GM21367 (cell line): ENCODE measurements around the gene ALPP.
"Not testable (repeated sequence)": the region's sequence is repeated elsewhere in the genome, so short reads cannot be mapped to it uniquely, and the experiment has no call there.

Source experiments
- ATAC-seq: cut with Tn5 transposase; IDR thresholded peaks from one replicate; pipeline ENCODE4 v1.9.1; 2021; ENCODE audit not compliant: unreplicated experiment

ALPP gene

GRCh38 chr2:232400256-232401015 lies 21.9 kb downstream of the ALPP start:
- no peak for ATAC-seq

DNA sequence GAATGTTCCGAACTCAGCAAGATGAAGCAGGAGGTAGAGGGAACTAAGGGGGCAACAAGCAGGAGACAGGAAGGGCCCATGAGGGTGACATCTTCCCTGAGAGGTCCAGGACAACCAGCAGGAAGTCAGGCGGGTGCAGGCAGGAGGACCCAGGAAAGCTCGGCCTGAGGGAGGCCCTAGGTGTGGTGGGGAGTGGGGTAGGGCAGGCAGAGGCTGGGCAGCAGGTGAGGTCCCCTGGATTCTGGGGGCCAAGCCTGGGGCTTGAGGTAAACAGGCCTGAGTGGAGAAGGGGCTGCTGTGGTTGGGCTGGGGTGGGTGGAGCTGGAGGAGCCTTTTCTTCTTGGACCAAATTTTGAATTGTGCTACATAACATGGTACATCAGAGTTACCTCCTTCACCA lies 24.0 kb downstream of the ALPP start:
- ATAC-seq: no peak

DNA sequence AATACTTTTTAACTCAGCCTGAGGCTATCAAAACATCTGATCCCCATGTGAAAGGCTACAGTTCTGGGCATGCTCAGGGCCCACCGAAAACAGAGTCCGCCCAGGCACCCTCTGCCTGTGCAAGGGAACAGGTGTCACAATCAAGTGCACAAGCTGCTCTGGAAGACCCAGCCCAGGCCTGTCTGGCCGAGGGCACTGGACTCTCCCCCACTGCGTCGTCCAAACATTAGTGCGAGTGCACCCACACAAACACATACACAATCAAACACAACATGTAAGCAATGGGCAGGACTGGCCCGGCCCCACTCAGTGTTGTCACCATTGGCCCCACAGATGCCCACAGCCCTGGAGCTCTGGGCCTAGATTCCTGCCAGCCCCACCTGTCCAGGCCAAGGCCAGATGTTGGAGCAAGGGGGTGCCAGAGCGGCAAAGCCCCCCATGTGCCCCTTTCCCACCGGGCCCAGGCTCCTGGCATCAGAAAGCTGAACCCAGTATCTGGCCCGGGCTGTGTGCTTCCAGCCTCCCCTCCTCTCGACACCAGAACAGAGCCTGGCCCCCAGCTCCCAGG lies 27.5 kb downstream of the ALPP start:
- ATAC-seq: no peak

GRCh38 chr2:232406556-232407310 lies 28.2 kb downstream of the ALPP start, which contains the start of gene ALPG:
Gene ALPG, plus strand, starts transcription at chr2:232406844. Its CDS starts 51 bp downstream, at chr2:232406895.
- no peak for ATAC-seq

GRCh38 chr2:232407428-232408150 lies 29.0 kb downstream of the ALPP start:
- not testable (repeated sequence) for ATAC-seq

GRCh38 chr2:232408269-232408668 lies 29.7 kb downstream of the ALPP start:
- not testable (repeated sequence) for ATAC-seq

DNA sequence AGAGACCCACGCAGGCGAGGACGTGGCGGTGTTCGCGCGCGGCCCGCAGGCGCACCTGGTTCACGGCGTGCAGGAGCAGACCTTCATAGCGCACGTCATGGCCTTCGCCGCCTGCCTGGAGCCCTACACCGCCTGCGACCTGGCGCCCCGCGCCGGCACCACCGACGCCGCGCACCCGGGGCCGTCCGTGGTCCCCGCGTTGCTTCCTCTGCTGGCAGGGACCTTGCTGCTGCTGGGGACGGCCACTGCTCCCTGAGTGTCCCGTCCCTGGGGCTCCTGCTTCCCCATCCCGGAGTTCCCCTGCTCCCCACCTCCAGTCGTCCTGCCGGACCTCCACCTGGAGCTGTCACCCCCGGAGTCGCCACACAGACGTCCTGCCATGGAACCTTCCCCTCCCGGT lies 31.1 kb downstream of the ALPP start:
- ATAC-seq: not testable (repeated sequence)

DNA sequence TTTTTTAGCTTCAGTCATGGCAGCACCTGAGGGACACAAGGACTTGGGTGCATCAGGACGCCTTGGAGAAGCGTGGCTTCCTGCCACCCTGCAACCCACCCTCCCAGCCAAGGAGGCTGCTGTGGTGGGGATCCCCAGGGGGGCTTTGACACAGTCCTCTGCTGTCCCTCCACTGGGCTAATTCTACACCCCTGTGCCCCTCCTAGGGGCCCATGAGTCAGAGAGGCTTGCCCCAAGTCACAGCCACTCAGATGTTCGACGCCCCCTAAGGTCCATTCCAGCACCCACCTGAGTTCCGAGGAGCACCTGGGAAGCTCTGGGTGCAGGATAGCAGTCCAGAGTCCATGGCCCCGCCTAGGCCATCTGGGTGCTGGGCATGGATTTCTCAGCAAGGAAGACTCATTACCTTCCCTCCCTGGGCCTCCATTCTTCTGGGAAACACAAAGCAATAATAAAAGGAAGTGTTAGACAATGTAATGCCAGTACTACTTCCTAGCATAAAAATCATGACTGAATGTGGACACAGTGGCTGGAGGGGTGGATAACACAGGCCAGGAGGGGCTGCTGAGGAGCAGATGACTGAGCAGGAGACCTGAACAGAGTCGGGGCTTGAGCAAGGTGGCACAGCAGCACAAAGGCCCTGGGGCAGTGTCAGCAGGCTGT lies 31.8 kb downstream of the ALPP start:
- no peak for ATAC-seq

- no peak for ATAC-seq
These were observed 33.5 kb downstream of the ALPP start for GRCh38 chr2:232411901-232412629.

DNA sequence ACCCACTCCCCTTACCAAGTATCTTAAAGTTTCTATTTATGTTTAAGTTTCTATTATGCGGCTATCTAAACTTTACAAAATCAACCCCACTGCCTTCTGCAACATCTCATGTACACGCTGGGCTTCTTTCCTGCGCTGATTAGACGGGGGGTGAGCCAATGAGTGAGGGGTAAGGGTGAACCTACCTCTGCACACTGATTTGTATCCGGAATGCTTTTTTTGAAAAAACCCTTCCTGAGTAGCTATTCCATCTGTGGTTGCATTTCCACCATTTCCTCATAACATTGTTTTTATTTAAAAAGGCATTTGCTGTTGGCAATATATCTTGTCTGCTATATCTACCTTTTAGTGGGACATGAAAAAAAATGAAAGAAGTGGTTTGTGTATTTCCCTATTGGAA lies 34.4 kb downstream of the ALPP start:
- ATAC-seq: no peak

GRCh38 chr2:232415138-232415690 lies 36.7 kb downstream of the ALPP start:
- no peak for ATAC-seq

DNA sequence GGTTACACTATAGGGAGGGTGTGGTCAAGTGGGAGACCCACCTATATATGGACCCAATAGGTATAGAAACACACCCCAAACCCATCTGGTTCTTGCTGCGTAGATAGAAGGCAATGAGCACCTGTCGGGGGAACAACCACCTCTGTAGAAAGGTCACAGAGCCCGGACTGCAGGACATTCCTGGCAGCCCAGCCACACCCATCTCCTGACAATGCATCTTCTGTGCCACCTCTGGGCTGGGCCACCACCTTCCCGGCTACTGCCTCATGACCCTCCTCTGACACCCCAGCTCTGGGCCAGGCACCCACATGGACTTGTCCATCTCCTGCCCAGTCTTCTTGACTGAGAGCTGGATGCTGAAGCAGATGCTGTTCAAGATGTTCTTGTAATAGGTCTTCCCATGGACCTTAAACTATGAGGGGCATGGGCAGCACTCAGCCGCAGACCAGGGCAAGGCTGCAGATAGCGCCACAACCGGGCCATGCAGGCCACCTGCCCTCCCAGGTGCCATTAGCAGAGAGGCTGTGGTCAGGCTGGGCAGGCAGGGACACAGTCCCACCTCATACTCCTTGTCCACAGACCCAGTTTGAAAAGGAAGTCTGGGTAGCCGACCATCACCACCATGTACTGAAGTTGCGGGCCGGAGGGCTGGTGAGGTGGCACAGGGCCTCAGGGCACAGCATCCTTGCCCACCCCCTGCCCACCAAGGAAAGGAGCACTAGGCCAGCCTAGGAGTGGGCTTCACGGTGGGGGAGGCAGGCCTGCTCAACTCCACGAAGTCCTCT lies 37.4 kb downstream of the ALPP start:
- ATAC-seq: no peak

DNA sequence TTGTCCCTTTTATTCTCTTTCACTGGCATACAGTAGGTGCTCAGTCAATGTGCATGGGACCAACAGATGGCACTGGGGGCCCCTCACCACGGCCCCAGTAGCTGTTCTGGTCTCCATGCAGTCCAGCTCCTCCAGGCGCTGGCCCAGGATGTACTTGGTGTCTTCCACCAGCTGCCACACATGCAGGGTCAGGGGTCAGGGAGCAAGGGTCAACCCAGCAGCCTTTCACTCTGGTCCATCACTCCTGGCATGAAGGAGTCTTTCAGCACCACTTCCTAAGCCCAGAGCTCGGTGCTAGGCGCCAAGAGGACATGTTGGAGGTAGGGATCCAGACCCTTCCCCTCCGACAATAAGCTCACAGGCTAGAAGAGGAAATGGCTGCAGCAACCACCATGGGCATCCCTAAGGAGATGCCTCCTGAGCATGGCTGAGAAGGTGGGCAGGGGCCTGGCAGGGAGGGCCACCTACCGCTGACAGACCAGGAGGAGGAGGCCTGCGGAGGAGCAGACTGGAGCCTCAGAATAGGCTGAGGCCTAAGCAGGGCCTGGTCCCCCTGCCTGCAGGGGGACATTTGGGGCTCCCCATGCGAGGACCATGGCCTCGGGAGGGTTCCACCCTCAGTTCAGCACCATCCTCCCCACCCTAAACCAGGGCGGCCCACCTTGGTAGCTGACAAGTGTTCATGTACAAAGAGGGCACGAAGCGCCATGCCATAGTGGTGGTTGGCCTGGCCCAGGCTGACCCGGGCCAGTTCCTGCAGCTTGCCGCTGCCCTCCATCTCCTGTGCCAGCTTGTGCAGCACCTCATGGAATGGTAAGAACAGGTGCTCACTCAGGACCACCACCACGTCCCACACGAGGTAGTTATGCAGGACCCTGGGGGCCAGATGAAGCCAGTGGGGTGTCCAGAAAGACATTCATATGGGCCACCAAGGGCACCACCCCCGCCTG lies 38.2 kb downstream of the ALPP start:
- ATAC-seq: no peak

GRCh38 chr2:232417489-232417888 lies 38.9 kb downstream of the ALPP start:
- no peak for ATAC-seq

DNA sequence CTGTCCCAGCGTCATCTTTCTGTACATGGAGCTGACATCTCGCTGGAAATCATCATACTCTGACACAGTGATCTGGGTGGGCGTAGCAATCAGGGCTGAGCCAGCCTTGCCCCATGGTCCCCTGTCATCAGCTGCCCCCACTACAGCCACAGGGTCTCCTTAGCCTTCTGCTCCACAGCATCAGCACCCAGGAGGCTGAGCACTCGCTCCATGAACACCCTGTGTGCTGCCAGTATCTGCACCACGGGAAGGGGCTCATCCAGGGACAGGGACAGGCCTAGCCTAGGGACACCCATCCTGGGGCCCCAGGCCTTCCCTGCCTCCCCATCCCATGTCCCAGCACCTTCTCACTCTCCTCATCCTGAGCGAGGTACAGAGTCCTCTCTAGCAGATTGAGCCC lies 39.5 kb downstream of the ALPP start:
- no peak for ATAC-seq

- no peak for ATAC-seq
These were observed 40.1 kb downstream of the ALPP start for GRCh38 chr2:232418466-232419244.
